Colonic mucosa (tissue), 4 donors: ENCODE results near the gene RYR3. TPM values are rescaled to one million over a fixed set of nuclear protein-coding genes. Genes with fewer than 3 reads are reported as not detected.

ENCODE experiments used
- DNase-seq: peaks from one replicate; pipeline ENCODE4 v3.0.0-alpha.2; 2020
- H3K27ac ChIP-seq: fragments of 200-600 bp; one replicate; pipeline ENCODE4 v1.8.0; 2021
- H3K27me3 ChIP-seq: fragments of 200-600 bp; one replicate; pipeline ENCODE4 v1.8.0; 2021
- H3K36me3 ChIP-seq: fragments of 200-600 bp; one replicate; pipeline ENCODE4 v1.8.0; 2021
- H3K4me1 ChIP-seq: fragments of 200-600 bp; one replicate; pipeline ENCODE4 v1.8.0; 2021; ENCODE audit warnings: mild to moderate bottlenecking
- H3K4me3 ChIP-seq: fragments of 200-600 bp; one replicate; pipeline ENCODE4 v1.8.0; 2021
- H3K9ac ChIP-seq, 2 donors: one replicate each; pipeline ENCODE4 v1.7.0; 2013; ENCODE audit warnings: control low read depth in 2 of 2, low read depth in 2 of 2, low read length in 2 of 2
- H3K9me3 ChIP-seq: fragments of 200-600 bp; one replicate; pipeline ENCODE4 v1.8.0; 2021
- CTCF ChIP-seq: fragments of 200-600 bp; IDR thresholded peaks from one replicate; pipeline ENCODE4 v1.8.0; 2022; ENCODE audit warnings: antibody characterized with exemption, mild to moderate bottlenecking
- intact Hi-C: fragments of 100-400 bp; cut with DNase I; formaldehyde crosslinking; loops from one replicate; pipeline ENCODE4 v1.14.1; 2022
- total RNA-seq, 2 donors: library from RNA; stranded (reverse); fragmentation: NEBNext Ultra II Directional in 1 of 2; extraction: Animal tissue kit (Norgen Biotek cat#: 25700) in 1 of 2; gene quantifications; one replicate each; pipeline ENCODE4 v1.2.1, GENCODE V29; 2021
- donor health status: healthy.
- donor health status: DM: no; HTN: no; CAD: no.
- donor health status: DM: no; HTN: no; CAD: no.

RYR3 gene
- total RNA-seq, 2 donors from 2014 or later, result 0.17 to 1.1 TPM

DNA sequence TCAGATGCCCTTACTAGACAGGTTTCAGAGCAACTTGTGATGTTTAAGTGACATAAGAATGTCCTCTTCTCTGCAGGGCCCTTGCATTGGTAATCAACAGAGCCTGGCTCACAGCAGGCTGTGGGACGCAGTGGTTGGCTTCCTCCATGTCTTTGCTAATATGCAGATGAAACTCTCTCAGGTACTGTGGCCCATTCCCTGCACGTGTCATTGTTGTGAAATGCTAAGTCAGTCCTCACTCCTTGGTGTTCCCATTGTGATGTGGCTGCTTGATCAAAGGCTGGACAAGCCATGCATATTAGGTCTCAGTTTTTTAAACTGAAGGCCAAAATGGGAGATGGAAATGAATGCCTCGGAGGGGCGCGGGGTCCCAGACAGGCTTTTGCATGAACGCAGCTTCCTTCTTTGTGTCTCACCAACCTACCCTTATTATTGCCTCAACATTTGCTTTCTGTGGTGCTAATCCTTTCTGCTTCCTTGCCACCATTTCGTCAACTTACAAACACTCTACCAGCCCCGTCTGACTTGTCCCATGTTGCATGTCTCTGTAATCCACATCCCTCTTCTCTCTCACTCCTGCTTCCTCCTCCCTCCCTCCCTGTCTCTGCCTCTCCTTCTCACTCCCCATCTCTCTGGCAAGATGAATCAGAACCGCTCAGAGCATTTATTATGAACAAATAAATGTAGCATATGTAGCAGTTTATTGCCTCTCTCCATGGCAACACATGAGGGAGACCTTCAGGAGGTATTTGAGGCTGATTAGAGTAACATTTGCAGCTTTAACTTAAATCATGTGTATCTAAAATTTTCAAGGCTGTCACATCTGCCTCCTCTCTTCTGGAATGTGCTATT is 524.4 kb downstream of the RYR3 start:
- H3K4me3 ChIP-seq, result no peak overlapping the region
- TF ChIP-seq CTCF, result no peak

DNA sequence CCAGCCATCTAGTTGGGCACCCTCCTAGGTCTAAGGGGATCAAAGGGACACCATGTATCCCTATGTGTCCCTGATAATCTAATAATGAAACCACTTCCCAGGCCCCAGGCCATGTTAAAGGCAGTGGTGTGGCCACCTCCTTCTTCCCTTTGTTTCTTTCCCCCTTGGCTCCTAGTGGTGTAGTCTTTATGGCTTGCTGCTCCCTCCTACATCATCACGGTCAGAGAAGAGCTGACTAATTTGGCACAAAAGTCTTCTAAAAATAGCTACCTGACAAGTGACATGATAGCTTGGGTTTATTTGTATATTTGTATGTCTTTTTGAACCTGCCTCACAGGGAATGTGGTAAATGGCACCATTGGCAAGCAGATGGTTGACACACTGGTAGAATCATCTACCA is 526.5 kb downstream of the RYR3 start:
- Histone ChIP-seq H3K9ac (no peak overlapping the region), H3K27ac (no peak overlapping the region), H3K36me3 (no peaks in the 10 kb centered on the region), H3K4me3 (no peak overlapping the region), H3K27me3 (no peaks in the 10 kb centered on the region), H3K4me1 (no peaks in the 10 kb centered on the region), H3K9me3 (no peaks in the 10 kb centered on the region)
- DNase-seq, result no peak
- intact Hi-C loops, result no loop called here
- TF ChIP-seq CTCF, result no peak

More for the DNA sequence above, 524.4 kb downstream of the RYR3 start:
- Histone ChIP-seq H3K9me3 (no peaks in the 10 kb centered on the region), H3K4me1 (no peaks in the 10 kb centered on the region), H3K36me3 (no peaks in the 10 kb centered on the region), H3K9ac (no peak overlapping the region), H3K27me3 (no peaks in the 10 kb centered on the region), H3K27ac (no peak overlapping the region)
- DNase-seq, result no peak
- intact Hi-C loops, result no loop called here

GRCh38 chr15:33839540-33839939 is 528.8 kb downstream of the RYR3 start:
- no peaks in the 10 kb centered on the region for H3K4me1 ChIP-seq
- H3K27ac ChIP-seq, result no peak overlapping the region
- no peaks in the 10 kb centered on the region for H3K36me3 ChIP-seq
- no peak overlapping the region for H3K9ac ChIP-seq
- DNase-seq, result no peak
- H3K27me3 ChIP-seq, result no peaks in the 10 kb centered on the region
- no peaks in the 10 kb centered on the region for H3K9me3 ChIP-seq
- no peak overlapping the region for H3K4me3 ChIP-seq
- intact Hi-C loops, result no loop called here
- no peak for TF ChIP-seq CTCF

GRCh38 chr15:33840615-33841014 is 529.8 kb downstream of the RYR3 start:
- no peak for TF ChIP-seq CTCF
- Histone ChIP-seq H3K9me3 (no peaks in the 10 kb centered on the region), H3K4me3 (no peak overlapping the region), H3K27me3 (no peaks in the 10 kb centered on the region), H3K27ac (no peak overlapping the region), H3K9ac (no peak overlapping the region), H3K4me1 (no peaks in the 10 kb centered on the region), H3K36me3 (no peaks in the 10 kb centered on the region)
- intact Hi-C loops, result no loop called here
- no peak for DNase-seq

- no peak for TF ChIP-seq CTCF
- Histone ChIP-seq H3K36me3 (no peaks in the 10 kb centered on the region), H3K4me1 (no peaks in the 10 kb centered on the region), H3K27ac (no peak overlapping the region), H3K9me3 (no peaks in the 10 kb centered on the region), H3K9ac (no peak overlapping the region), H3K27me3 (no peaks in the 10 kb centered on the region), H3K4me3 (no peak overlapping the region)
- DNase-seq, result no peak
- intact Hi-C loops, result no loop called here
Observed at GRCh38 chr15:33844186-33844585, 533.4 kb downstream of the RYR3 start.
